ENCODE data around the gene PRDM5.

Gene PRDM5

DNA sequence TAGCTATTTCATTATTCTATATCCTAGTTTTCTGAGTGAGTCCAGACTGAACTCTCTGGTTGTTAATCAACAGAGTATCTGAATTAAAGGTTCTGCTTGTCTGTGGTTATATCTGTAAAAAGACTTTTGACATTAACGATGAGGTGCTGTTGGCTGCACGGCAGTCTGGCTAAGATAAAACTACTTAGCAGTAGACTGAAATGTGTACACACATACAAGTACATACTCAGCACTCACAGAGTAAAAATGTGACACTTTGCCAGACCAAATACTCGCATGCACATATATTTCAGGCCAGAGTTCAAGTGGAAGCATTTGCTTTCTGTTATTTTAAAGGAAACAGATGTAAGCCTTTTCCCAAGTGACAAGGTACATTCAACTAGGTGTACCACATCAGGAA, 80.5 kb downstream of the PRDM5 start:
- H3K4me3 ChIP-seq (ENCODE audit: low read length): no peak overlapping the region
- DNase-seq (ENCODE audit: low read depth): no peak
- TF ChIP-seq, protein P1, sequence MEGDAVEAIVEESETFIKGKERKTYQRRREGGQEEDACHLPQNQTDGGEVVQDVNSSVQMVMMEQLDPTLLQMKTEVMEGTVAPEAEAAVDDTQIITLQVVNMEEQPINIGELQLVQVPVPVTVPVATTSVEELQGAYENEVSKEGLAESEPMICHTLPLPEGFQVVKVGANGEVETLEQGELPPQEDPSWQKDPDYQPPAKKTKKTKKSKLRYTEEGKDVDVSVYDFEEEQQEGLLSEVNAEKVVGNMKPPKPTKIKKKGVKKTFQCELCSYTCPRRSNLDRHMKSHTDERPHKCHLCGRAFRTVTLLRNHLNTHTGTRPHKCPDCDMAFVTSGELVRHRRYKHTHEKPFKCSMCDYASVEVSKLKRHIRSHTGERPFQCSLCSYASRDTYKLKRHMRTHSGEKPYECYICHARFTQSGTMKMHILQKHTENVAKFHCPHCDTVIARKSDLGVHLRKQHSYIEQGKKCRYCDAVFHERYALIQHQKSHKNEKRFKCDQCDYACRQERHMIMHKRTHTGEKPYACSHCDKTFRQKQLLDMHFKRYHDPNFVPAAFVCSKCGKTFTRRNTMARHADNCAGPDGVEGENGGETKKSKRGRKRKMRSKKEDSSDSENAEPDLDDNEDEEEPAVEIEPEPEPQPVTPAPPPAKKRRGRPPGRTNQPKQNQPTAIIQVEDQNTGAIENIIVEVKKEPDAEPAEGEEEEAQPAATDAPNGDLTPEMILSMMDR (IDR thresholded peaks at IDR 0.05; ENCODE audit: insufficient read depth, low read depth, low read length, missing control alignments): no peak

DNA sequence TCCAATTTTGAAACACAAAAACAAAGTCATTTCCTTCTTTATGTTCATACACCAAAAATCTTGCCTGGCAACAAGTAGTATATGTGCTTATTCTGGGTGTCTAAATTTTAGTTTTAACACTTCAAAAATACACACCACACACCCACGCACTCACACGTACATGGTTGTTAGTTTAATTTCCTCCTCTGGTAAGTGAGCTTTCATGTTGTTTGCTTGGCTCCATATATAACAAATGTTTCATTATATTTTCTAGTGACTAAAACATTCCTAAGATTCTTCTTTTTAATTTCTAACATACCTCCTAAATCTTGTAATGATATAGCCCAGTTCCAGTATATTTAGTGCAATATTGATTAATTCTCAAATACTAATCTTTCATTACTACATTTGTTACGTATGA, 80.9 kb downstream of the PRDM5 start:
- DNase-seq (ENCODE audit: low read depth): no peak
- TF ChIP-seq, protein P1 (IDR thresholded peaks at IDR 0.05; ENCODE audit: insufficient read depth, low read depth, low read length, missing control alignments): no peak
- no peak overlapping the region for H3K4me3 ChIP-seq (ENCODE audit: low read length)

DNA sequence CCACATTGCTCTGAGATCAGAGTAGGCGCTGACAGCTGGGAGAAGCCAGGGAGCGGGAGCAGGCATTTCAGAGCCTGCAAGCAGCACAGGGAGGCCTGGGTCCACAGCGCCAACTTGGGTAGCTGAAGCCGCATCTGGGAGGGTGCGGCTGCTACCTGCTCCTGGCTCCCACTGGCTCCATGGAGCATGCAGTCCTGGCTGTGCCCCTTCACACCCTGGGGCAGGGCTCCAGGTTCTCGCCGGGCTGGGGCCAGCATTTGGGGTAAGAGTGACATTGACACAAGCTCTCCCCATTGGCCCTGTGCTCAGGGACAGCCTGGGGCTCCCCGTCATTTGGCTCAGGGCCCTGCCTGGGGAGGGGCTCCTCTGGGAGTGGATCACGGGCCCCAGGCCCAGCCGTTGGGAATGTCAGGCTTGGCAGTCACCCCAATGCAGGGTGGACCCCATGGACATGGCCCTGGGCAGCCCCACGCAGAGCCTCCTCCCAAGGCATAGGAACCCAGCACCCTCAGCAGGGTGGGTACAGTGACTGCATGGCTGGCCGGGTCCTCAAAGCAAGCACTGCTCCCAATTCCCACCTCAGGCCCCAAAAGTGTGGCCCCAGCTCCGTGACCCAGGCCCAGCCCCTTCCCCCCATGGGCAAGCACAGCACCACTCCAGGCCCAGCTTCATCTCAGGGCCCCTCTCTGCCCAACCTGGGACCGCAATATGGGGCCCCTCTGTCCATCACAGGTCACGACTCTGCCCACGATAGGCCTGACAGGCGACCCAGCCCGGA, 82.4 kb downstream of the PRDM5 start:
- no peak overlapping the region for H3K4me3 ChIP-seq (ENCODE audit: low read length)
- TF ChIP-seq, protein P1 (IDR thresholded peaks at IDR 0.05; ENCODE audit: insufficient read depth, low read depth, low read length, missing control alignments): no peak
- no peak for DNase-seq (ENCODE audit: low read depth)

DNA sequence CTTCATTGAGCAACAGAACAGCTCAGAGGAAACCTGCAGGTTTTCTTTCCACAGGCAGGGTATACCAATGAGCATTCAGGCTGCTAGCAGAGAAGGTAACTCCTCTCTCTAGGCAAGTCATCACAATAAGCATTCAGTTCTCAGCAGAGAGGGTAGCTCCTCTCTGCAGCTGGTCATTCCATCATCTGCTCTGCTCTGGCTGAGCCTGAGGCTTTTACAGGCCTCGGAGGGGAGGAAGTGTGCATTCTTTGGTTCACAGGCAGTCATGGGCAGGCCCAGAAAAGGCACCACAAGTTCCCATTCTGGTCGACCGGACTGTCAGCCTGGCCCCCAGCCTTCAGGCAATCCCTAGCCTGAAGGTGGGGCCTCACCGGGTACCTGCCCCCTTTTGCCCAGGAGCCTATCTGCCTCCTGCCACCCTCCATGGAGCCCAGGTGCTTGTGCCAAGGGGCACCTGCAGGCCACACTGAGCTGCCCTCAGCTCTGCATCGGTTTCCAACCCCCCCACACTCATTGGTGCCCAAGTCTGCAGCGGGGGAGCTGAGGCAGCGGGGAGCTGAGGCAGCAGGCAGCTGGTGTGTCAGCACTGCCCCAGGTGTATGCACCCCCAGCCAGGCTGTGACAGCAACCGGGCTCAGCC, 83.1 kb downstream of the PRDM5 start:
- H3K4me3 ChIP-seq (ENCODE audit: low read length): no peak overlapping the region
- TF ChIP-seq, protein P1 (IDR thresholded peaks at IDR 0.05; ENCODE audit: insufficient read depth, low read depth, low read length, missing control alignments): no peak
- no peak for DNase-seq (ENCODE audit: low read depth)

DNA sequence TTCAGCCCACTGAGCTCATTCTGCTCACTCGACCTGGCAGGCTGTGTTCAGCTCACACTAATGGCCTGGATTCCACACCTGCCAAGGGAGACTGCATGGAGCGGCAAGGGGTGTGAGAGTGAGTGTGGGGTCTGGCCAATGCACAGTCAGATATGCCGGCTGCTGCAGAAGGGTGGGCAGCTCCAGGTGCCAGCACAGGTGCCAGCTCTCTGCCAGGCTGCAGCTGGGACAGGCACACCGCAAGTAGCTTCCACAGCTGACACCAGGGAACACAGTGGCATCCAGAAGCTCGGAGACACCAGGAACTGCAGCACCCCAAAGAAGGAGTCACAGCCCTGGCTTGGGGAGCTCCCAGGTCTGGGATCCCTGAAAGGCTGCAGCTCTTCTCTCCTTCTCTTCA, 83.7 kb downstream of the PRDM5 start:
- no peak for DNase-seq (ENCODE audit: low read depth)
- TF ChIP-seq, protein P1 (IDR thresholded peaks at IDR 0.05; ENCODE audit: insufficient read depth, low read depth, low read length, missing control alignments): no peak
- H3K4me3 ChIP-seq (ENCODE audit: low read length): no peak overlapping the region

DNA sequence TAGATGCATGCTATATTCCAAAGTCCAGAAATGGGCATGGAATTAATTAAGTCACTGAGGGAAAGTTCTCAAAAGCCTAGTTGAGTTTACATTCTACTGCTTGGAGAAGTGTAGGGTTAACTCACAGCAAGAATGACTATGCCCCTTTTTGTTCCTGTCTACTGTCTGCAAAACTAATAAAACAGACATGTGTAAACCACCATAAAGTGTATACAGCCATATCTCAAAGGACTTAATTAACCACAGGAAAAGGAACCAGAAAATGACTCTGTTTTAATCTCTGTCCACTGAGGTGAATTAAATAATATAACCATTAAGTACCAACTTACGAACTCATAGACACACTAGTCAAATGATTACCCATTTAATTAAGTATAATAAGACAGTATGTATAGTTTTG, 84.9 kb downstream of the PRDM5 start:
- TF ChIP-seq, protein P1 (IDR thresholded peaks at IDR 0.05; ENCODE audit: insufficient read depth, low read depth, low read length, missing control alignments): no peak
- no peak for DNase-seq (ENCODE audit: low read depth)
- H3K4me3 ChIP-seq (ENCODE audit: low read length): no peak overlapping the region
